ENCODE data around the gene TSC2.
"Not testable (repeated sequence)": the region's sequence is repeated elsewhere in the genome, so short reads cannot be mapped to it uniquely, and the experiment has no call there.

TSC2 gene

DNA sequence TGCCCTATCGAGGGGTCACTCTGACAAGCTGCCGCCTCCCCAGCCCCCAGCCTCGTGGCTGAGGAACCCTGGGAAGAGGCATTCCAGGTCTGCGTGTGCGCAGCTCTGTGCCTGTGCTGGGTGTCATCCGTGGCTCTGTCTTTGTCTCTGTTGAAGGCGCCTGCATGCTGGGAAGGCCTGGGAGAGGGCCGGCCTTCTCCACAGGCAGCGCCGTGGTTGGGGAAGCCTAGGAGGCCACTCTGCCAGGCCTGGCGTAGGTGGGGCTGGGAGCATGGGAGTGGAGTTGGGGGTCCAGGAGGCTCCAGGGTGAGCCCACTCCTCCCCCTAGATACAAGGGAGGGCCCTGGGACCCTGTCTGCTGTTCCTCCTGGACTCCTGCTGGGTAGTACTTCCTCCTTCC is 17.7 kb upstream of the TSC2 start:
- DNase-seq (ENCODE audit: low read depth, low spot score) = no peak

DNA sequence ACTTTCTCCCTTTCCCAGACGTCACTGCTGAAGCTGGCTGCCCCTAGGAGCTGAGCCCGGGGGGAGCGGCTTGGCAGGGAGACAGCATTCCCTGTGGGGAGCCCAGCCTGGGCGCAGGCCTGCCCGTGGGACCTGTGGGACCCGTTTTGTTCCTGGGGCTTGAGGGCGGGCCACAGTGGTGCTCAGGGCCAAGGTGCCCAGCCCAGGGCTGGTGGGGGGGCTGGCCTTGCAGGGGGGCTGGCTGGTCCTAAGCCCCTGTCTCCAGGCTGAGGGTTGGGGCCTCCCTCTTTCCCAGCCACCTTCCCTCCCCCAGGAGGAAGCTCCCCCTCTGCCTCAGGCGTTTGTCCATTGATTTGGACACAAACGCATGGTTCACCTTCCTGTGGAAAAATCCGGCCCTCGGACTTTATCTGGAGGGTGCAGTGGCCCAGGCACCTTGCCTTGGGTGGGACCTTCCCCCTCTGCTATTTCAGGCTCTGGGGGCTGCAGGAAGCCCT is 16.7 kb upstream of the TSC2 start:
- DNase-seq (ENCODE audit: low read depth, low spot score) = no peak

DNA sequence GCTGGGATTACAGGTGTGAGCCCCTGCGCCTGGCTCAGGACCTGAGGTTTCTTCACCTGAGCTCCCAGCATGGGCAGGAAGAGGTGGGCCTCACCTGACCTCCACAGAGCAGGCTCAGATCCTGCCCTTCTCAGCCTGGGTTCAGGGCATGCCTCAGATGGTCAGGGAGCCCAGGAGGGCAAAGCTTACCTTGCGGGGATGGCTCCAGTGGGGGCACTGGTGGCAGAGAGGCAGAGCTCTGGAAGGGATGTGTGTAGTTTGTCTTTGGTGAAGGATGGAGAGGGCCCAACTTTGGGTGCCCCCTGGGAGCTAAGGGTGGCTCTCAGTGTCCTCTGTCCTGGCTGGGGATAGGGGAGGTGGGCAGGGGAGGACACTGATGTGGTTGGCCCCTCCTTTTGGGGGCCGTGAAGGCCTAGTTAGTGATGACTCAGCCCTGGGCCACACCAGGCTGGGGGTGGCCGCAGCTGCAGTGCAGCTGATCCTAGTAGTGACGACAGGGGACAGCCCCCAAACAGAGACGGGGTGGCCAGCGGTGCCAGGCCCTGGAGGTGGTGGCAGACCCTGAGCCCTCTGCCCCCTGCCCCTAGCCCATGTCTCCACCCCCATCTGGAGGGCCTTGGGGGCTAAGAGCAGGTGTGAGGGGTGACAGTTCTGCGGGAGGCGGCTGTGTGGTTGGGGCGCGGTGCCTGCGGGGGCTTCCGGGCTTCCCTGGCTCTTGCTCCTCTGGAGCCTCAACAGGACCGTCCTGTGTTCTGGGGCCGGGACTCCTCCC is 15.3 kb upstream of the TSC2 start:
- no peak for DNase-seq (ENCODE audit: low read depth, low spot score)

DNA sequence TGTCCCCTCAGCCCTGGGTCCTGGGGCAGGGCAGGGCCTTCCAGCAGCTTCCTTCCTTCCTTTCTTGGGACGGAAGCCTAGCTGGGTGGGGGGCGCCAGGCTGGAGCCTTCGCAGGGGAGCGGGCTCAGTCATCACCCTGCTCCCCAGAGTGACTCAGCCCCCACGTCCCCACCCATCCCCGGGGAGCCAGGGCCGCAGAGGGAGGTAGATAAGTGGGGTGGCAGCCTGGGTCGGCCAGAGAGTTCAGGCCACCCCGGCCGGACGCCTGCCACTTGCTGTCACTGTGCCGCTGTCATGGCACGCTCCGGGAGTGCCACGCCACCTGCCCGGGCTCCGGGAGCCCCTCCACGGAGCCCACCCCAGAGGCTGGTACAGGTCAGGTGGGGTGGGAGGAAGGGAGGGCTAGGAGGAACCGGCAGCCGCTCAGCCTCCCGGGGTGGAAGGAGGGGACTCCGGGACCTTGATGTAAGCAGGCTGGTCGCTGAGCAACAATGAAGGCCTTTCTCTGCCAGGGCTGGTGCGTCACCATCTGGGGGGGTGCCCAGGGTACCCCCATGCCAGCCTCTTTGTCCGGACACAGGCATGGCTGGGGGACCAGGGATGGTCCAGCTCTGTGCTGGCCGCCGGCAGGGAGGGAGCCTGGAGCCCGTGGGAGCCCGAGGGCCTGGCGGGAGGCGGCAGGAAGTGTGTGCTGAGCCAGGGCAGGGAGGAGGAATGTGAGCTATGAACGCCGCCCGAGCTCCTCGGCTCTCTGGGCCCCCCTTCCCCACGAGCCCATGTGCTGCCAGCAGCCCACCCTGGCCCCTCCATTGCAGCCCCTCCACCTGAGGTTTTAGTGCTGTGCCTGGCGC is 14.5 kb upstream of the TSC2 start:
- DNase-seq (ENCODE audit: low read depth, low spot score) = no peak

DNA sequence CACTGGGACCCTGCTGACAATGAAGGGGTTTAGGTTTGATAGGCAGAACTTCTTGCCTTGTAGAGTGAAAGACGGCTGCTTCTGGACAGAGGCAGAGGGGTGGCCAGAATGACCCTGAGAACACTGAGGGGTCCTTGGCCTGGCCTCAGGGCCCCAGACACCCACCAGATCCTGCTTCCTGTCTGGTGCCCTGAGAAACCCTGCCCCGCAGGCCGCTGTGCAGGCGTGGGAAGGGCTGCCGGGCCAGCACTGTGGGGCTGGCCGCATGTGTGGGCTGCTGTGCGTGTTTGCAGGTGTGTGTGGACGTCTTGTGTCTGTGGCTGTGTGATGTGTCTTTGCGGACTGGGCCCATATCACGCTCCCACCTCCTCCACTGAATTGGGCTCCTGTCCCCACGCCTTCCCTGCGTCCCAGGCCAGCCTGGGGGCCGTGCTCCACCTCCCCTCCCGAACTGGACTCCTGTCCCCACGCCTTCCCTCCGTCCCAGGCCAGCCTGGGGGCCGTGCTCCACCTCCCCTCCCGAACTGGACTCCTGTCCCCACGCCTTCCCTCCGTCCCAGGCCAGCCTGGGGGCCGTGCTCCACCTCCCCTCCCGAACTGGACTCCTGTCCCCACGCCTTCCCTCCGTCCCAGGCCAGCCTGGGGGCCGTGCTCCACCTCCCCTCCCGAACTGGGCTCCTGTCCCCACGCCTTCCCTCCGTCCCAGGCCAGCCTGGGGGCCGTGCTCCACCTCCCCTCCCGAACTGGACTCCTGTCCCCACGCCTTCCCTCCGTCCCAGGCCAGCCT is 13.7 kb upstream of the TSC2 start:
- not testable (repeated sequence) for DNase-seq (ENCODE audit: low read depth, low spot score)

DNA sequence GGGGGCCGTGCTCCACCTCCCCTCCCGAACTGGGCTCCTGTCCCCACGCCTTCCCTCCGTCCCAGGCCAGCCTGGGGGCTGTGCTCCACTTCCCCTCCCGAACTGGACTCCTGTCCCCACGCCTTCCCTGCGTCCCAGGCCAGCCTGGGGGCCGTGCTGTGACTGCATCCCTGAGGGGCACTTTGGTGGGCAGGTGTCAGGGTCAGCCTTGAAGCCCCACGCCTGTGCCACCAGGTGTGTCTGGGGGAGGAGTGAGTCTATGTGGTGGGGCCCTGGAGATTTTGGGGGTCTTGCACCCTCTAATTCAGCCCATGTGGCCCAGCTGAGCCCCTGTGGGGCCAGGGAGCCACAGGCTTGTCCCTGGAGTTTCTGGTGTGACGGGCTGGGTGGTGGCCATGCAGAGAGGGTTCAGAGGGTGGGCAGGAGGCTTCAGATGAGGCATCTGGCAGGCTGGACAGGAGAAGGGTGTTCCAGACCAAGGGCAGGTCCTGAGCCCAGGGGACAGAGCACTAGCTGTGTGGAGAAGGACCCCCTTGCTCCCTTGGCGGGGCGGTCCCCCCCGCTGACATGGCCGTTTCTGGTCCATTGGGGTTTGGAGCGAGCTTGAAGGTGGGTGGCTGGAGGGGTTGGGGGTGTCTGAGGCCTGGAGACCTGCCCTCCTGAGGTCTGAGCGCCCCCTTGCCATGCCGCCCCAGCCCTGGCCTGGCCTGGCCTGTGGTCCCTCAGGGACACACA is 12.9 kb upstream of the TSC2 start:
- DNase-seq (ENCODE audit: low read depth, low spot score) = no peak

DNA sequence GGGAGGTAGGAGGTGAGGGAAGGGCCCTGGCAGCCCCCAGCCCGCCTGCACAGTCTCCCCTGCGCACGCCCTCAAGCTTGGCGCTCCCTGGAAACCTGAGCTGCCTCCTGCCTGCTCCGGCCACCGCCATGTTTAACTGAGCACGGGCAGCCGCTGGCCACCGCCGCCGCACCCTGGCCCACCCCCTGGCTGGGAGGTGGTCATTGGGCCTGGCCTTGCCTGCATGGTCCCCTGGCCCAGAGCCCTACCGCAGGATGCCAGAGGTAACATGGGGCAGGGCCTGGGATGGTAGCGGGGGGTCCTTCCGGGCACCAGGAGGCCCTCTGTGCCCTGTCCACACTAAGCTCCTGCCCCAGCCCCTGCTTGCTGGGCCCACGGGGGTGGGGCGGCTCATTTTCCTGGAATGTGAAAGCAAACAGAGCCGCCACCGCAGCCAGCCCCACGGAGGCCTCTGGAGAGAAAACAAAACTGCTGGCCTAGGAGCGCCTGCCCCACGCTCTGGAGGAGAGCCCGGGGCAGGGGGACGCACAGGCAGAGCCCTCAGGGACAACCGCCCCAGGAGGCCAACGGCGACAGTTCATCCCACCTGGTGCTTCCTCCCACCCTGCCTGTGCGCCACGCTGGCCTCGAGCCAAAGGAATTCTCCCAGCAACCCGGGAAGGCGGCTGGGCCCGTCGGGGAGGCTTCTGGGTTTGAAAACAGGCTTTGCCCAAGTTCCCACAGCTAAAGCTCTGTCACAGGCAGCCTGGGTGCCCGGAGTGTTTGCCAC is 12.2 kb upstream of the TSC2 start:
- peak; percentile 85 for DNase-seq (ENCODE audit: low read depth, low spot score)

DNA sequence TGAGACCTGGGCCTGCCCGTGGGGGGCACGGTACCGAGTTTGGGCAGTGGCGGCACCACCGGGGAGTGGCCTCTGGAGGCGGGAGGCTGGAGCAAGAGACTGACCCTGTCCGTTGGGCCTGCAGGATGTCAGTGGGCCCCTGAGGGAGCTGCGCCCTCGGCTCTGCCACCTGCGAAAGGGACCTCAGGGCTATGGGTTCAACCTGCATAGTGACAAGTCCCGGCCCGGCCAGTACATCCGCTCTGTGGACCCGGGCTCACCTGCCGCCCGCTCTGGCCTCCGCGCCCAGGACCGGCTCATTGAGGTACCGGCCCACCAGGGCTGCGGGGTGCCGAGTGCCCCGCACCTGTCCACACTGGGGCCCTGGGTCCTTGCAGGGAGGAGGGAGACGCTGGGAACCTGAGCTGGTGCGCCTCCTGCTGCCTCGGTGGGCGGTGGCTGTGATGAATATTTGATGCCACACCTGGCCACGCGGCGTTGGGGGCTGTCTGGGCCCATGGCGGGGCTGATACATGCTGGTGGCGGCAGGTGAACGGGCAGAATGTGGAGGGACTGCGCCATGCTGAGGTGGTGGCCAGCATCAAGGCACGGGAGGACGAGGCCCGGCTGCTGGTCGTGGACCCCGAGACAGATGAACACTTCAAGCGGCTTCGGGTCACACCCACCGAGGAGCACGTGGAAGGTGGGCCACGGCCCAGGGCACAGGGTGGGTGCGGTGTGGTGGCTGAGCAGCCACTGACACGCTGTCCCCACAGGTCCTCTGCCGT is 11.4 kb upstream of the TSC2 start:
- no peak for DNase-seq (ENCODE audit: low read depth, low spot score)

DNA sequence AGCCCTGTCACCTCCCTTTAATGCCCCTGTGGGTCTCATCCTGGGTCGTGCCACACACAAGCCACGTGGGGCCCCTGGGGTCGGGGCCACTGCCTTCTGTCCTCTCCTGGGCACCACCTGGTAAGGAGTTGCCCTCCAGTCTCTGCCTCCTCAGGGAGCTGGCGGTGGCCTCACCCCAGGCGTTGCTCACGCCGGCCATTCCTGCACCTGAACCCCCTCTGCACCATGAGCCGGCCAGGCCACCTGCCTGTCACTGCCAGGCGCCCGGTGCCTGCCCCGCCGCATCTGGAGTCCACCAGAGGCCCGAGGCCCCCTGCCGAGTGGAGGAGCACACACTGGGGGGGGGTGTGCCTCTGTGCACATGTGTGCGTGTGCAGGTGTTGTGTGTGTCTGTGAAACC is 10.7 kb upstream of the TSC2 start:
- DNase-seq (ENCODE audit: low read depth, low spot score) = no peak

DNA sequence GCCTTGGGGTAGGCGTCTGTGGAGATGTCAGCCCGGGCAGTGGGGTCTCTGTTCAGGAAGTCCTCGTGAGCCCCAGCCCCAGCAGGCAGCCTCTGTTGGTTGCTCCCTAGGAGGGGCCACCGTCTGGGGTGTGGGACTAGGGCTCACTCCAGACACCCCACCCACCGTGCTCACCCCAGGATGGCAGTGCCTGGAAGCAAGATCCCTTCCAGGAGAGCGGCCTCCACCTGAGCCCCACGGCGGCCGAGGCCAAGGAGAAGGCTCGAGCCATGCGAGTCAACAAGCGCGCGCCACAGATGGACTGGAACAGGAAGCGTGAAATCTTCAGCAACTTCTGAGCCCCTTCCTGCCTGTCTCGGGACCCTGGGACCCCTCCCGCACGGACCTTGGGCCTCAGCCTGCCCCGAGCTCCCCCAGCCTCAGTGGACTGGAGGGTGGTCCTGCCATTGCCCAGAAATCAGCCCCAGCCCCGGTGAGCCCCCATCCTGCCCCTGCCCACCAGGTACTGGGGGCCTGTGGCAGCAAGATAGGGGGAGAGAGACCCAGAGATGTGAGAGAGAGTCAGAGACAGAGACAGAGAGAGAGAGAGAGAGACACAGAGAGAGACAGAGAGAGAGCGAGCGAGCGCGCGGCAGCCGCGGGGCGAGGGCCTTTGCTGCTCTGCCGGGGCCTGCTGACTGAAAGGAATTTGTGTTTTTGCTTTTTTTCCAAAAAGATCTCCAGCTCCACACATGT is 10.0 kb upstream of the TSC2 start:
- no peak for DNase-seq (ENCODE audit: low read depth, low spot score)

DNA sequence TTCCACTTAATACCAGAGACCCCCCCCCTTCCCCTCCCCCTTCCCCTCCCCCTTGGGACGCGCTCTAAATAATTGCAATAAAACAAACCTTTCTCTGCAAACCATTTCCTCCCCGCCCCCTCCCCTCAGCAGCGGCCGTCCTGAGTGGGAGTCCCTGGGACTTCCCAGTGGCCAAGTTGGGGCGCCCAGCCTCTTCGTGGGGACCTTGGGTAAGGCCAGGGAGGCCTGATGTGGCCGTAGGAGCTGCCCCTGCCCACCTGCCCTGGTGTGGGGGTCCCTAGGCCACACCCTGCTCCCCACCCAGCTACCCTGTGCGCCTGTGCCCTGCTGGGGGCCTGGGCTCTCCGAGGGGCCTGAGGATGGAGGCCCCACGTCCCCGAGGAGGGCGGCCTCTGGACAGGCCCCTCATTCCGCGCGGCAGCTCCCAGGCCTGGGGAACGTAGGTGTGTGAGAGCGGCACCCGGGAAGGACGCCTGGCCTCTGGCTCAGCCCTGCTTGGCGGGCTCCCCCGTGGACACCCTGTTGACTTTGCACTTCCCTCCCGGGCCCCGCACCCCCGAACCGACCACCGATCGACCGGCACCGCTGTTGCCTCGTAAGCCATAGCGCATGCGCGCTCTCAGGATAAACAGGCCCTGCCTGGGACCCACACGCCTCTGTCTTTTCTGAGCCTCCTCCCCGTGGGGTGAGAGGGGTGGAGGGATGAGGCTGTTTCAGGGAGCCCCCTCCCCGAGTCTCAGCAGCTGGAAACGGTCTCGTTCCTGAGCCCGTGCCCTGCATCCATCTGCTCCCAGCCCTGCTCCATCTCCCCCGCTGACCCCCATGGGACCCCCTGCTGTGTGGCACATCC is 9.2 kb upstream of the TSC2 start:
- DNase-seq (ENCODE audit: low read depth, low spot score) = no peak

DNA sequence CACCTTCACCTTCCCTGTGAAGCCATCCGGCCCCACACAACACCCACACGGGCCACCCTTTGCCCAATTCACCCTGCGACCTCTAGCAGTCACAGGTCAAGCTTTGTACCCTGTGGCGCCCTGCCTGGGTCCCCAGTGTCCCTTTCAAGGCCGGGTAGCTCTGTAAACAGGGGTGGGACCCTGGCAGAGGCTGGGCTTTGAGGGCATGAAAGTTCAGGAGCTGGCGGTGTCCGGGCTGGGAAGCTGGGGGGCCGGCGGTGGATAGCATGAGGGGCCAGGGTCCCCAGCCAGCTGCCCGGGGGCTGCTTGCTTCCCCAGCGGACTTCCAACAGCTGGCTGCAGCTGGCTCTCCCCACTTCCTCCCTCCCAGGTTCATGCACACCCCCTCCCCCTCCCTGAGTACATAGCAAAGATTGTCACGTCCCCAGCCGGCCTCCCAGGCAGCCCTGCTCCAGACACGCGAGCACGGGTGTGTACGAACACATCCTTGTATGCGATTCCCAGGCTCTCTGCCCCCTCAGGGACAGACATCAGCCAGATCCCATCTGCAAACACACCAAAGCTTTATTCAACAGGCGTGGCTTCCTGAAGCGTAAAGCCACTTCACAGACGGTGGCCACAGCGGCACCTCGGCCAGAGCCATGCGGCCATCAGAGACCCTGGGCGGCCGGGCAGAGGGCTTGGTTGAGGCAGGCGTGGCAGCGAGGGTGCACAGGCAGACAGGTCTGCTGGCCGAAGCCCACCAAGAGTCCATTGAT is 8.3 kb upstream of the TSC2 start:
- DNase-seq (ENCODE audit: low read depth, low spot score) = peak; percentile 80

DNA sequence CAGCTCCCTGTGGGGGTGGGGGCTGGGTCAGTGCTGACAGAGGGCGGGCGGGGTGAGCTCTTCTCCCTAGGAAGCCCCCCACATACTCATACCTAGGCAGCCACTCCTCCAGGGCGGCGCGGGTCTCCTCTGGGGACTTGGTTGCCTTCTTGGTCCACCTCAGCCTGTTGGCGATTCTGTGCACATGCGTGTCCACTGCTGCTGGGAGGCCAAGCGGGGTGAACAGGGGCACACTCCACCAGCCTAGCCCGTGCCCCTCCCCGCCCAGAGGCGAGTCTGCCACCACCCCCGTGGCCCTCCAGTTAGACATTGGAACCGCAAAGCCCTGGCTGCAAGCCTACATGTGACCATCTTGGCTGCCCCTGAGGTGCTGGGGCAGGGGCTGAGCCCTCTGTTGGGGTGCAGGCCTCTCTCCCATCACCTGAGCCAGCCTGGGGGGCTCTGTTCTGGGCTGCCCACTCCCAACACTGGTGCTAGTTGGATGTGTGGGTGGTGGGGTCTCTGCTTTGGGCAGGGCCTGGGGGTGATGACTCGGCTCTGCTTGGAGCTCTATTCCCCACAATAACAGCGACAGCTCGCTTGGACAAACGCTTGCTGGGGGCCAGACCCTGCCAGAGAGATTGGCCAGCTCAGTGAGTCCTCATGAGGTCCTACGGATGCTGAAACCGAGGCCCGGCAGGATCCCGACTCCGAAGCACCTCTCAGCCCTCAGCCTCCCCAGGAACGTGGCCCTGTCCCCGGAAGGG is 7.6 kb upstream of the TSC2 start:
- DNase-seq (ENCODE audit: low read depth, low spot score) = no peak

DNA sequence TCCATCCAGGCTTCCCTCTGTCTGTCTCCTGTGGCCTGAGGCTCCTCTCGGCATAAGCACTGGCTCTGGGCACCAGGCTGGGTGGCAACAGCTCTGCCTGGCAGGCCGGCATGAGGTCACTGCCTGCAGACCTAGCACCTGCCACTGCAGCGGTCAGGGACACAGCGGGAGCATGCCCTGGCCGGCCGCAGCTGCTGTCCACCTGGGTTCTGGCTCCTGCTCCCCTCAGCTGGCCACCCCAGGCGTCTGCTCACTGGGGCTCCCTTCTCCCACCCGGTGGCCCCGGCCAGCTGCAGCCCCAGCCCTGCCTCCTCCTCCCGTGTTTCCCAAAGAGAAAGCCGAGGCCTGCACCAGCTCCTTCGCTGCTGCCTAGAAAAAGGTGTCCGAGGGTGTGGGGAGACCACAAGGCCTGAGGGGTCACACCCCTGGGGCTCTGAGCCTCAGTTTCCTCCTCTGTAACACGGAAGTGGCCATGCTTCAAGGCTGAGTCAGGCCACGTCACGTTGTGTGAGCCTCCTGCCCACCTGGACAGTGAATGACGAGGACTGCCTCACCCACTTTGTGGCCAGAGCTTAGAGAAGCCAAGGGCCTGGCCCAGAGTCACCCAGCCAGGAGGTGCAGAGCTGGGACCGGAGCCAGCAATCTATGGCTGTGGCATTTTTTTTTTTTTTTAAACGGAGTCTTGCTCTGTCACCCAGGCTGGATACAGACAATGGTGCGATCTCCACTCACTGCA is 6.8 kb upstream of the TSC2 start:
- DNase-seq (ENCODE audit: low read depth, low spot score) = no peak

DNA sequence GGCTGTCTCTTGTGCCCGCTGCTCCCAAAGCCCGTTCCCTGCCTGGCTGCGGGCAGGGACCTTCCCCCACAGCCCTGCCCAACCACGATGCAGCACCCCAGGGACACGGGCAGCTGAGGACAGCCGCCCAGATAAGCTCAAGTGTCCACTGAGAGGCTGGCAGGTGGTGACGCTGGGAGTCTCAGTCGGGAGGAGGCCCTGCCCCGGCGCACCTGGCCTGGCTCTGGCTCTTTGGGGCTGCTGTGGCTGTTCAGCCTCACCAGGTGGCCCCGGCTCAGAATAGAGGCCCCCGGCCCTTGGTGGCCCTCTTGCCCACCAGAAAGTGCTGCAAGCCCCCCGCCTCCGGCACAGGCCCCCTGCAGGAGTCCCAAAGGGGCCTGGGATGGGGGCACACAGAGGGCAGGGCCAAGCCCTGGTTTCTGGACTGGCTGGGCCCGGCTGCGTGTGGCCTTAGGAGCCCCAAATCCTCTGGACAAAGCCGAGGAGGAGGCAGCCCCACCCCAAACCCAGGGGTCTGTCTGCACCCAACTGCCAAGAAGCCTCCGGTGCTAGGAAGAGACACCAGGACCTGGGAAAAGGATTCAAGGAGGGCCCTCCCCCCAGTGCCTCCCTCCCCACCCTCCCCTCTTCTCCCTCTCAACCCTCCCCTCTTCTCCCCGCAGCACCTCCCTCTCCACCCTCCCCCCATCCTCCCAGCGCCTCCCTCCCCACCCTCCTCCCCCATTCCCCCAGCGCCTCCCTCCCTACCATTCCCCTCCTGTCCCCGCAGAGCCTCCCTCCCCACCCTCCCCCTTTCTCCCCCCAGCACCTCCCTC is 5.4 kb upstream of the TSC2 start:
- no peak for DNase-seq (ENCODE audit: low read depth, low spot score)
